ENCODE data around the gene ZC3H6.
A peak's percentile ranks its signal among the peaks of the same experiment; 100 is the strongest.

Gene ZC3H6

GRCh38 chr2:112275311-112275886, at the start of gene ZC3H6:
TSS of gene ZC3H6 (plus strand) at chr2:112275597. CDS start at chr2:112275995, 398 bp downstream.
- peak; percentile 99 for DNase-seq

- no peak for DNase-seq
Observed at GRCh38 chr2:112229348-112229747, 46.0 kb upstream of the ZC3H6 start.

GRCh38 chr2:112230371-112230770, 45.0 kb upstream of the ZC3H6 start:
- DNase-seq = no peak

GRCh38 chr2:112239862-112240261, 35.5 kb upstream of the ZC3H6 start:
- DNase-seq = no peak

GRCh38 chr2:112242384-112242783, 33.0 kb upstream of the ZC3H6 start:
- no peak for DNase-seq

- DNase-seq = no peak
Observed at GRCh38 chr2:112243233-112243632, 32.2 kb upstream of the ZC3H6 start.

GRCh38 chr2:112244854-112245253, 30.5 kb upstream of the ZC3H6 start:
- no peak for DNase-seq

GRCh38 chr2:112251271-112251670, 24.1 kb upstream of the ZC3H6 start:
- no peak for DNase-seq

- no peak for DNase-seq
Observed at GRCh38 chr2:112253261-112253815, 22.1 kb upstream of the ZC3H6 start.

GRCh38 chr2:112254466-112255240, 20.7 kb upstream of the ZC3H6 start, which contains the start of gene ZC3H8:
TSS of gene ZC3H8 (minus strand) at chr2:112255042. CDS start at chr2:112254981, 61 bp downstream.
- peak; percentile 95 for DNase-seq

GRCh38 chr2:112255875-112256274, 19.5 kb upstream of the ZC3H6 start:
- DNase-seq = no peak

GRCh38 chr2:112256654-112257053, 18.7 kb upstream of the ZC3H6 start:
- DNase-seq = no peak

- DNase-seq = no peak
Observed at GRCh38 chr2:112257575-112257974, 17.8 kb upstream of the ZC3H6 start.

GRCh38 chr2:112259509-112260294, 15.7 kb upstream of the ZC3H6 start:
- peak; percentile 83 for DNase-seq

- no peak for DNase-seq
Observed at GRCh38 chr2:112260295-112260625, 15.1 kb upstream of the ZC3H6 start.

- DNase-seq = no peak
Observed at GRCh38 chr2:112262876-112263275, 12.5 kb upstream of the ZC3H6 start.

GRCh38 chr2:112268547-112268946, 6.8 kb upstream of the ZC3H6 start:
- no peak for DNase-seq

GRCh38 chr2:112272669-112273068, 2.7 kb upstream of the ZC3H6 start:
- DNase-seq = no peak

- no peak for DNase-seq
Observed at GRCh38 chr2:112273349-112273748, 2.0 kb upstream of the ZC3H6 start.

GRCh38 chr2:112275887-112276773, 733 bp downstream of the ZC3H6 start:
- peak; percentile 91 for DNase-seq

GRCh38 chr2:112276954-112277353, 1.6 kb downstream of the ZC3H6 start:
- DNase-seq = no peak

- DNase-seq = no peak
Observed at GRCh38 chr2:112277596-112278220, 2.3 kb downstream of the ZC3H6 start.
